DND-41 (cell line): ENCODE measurements around the gene ELL.

Source experiments
- CTCF ChIP-seq: IDR thresholded peaks from 2 replicates; pipeline ENCODE4 v1.5.1; 2012; ENCODE audit warnings: borderline replicate concordance, low read length, moderate library complexity, mild to moderate bottlenecking; ENCODE audit not compliant: poor library complexity, severe bottlenecking; ENCODE audit errors: extremely low read depth
- EZH2 ChIP-seq: IDR thresholded peaks from 3 replicates; pipeline ENCODE4 v1.6.1; 2012; ENCODE audit warnings: borderline replicate concordance, low read depth, mild to moderate bottlenecking, moderate library complexity, low read length, inconsistent platforms; ENCODE audit not compliant: severe bottlenecking

- TF ChIP-seq CTCF (no peak), EZH2 (no peak)
These were observed 92.0 kb downstream of the ELL start for GRCh38 chr19:18429717-18430416.
